ENCODE results near the gene MPP3. TPM values are rescaled to one million over a fixed set of nuclear protein-coding genes. Genes with fewer than 3 reads are reported as not detected.

MPP3 gene
- total RNA-seq, 1 experiment from 2014 or later: 4.0 TPM

Other genes starting within 250 kb of the MPP3 start
- not detected in 2 replicates for gene MEOX1, start 171.2 kb downstream of the MPP3 start, total RNA-seq (2014; rRNA removed; shearing (Covaris generic))
- gene SOST, start 74.4 kb downstream of the MPP3 start, total RNA-seq (2014; rRNA removed; shearing (Covaris generic)): not detected in 2 replicates
- gene DUSP3, start 54.2 kb downstream of the MPP3 start, total RNA-seq (2014; rRNA removed; shearing (Covaris generic)): 139 and 151 TPM in 2 replicates
- 0.05 and 0.19 TPM in 2 replicates for gene CFAP97D1, start 52.7 kb downstream of the MPP3 start, total RNA-seq (2014; rRNA removed; shearing (Covaris generic))
- not detected in 2 replicates for gene CD300LG, start 14.0 kb upstream of the MPP3 start, total RNA-seq (2014; rRNA removed; shearing (Covaris generic))
- 1.8 TPM in 2 replicates for gene MPP2, start 74.4 kb upstream of the MPP3 start, total RNA-seq (2014; rRNA removed; shearing (Covaris generic))
- gene PPY, start 109.3 kb upstream of the MPP3 start, total RNA-seq (2014; rRNA removed; shearing (Covaris generic)): 1.3 TPM in 1 of 2 replicates, not detected in the other
- gene PYY, start 120.8 kb upstream of the MPP3 start, total RNA-seq (2014; rRNA removed; shearing (Covaris generic)): not detected in 2 replicates
- gene NAGS, start 171.5 kb upstream of the MPP3 start, total RNA-seq (2014; rRNA removed; shearing (Covaris generic)): 0.96 and 1.8 TPM in 2 replicates
- gene TMEM101, start 181.8 kb upstream of the MPP3 start, total RNA-seq (2014; rRNA removed; shearing (Covaris generic)): 72.6 and 77.1 TPM in 2 replicates
- gene LSM12, start 233.5 kb upstream of the MPP3 start, total RNA-seq (2014; rRNA removed; shearing (Covaris generic)): 49.2 and 49.8 TPM in 2 replicates
- 81.4 and 84.1 TPM in 2 replicates for gene G6PC3, start 237.6 kb upstream of the MPP3 start, total RNA-seq (2014; rRNA removed; shearing (Covaris generic))

Measured in SK-MEL-5 (cell line).